GM21515 (cell line): ENCODE results near the gene KBTBD4.
"Not testable (repeated sequence)": the region's sequence is repeated elsewhere in the genome, so short reads cannot be mapped to it uniquely, and the experiment has no call there.

ENCODE experiments used
- ATAC-seq: cut with Tn5 transposase; IDR thresholded peaks from one replicate; pipeline ENCODE4 v1.9.1; 2021; ENCODE audit not compliant: unreplicated experiment

The KBTBD4 gene

GRCh38 chr11:47591764-47592163 lies 13.0 kb upstream of the KBTBD4 start:
- ATAC-seq: no peak

GRCh38 chr11:47589977-47590861 lies 11.4 kb upstream of the KBTBD4 start:
- ATAC-seq: no peak

- ATAC-seq: no peak
Measured at GRCh38 chr11:47589584-47589976, 10.8 kb upstream of the KBTBD4 start.

DNA sequence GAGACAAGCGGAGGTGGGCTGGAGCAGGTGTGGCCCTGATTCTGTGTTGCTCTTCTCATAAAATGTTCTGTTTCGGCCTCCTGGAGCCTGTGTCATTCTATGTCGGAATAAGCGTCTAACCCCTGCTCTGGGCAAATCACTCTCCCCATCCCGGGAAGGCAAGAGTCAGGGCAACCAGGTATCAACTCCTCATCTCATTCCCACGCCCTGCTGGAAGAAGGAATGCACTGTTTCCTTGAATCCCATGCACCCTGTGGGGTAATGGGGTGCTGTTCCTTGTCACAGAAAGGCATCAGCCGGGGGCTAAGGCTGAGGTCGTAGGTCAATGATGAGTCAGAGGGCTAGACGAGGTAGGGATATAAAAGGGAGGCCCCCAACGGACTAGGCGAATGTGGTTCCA lies 10.3 kb upstream of the KBTBD4 start:
- ATAC-seq: no peak

DNA sequence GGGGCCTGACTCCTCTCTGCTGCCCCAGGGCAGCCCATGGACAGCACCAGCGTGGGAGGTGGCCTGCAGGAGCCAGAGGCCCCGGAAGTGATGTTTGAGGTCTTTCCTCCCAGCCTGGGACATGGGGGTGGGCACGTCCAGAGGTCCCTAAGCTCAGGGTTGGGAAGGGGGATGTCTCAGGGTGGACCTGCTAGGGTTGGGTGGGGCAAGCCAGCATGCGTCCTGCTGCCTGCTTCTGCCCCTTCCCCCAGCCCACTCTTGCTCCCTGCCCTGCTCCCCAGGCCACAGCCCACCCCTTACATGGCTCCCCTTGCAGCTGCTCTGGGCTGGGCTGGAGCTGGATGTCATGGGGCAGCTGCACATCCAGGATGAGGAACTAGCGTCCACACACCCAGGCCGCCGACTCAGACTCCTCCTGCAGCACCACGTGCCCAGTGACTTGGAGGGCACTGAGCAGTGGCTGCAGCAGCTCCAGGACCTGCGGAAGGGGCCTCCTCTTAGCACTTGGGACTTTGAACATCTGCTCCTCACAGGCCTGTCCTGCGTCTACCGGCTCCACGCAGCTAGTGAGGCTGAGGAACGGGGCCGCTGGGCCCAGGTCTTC lies 9.1 kb upstream of the KBTBD4 start:
- ATAC-seq: no peak

- ATAC-seq: no peak
Measured at GRCh38 chr11:47587039-47587716, 8.4 kb upstream of the KBTBD4 start.

- ATAC-seq: no peak
Measured at GRCh38 chr11:47586098-47586855, 7.5 kb upstream of the KBTBD4 start, which contains the start of gene FAM180B. TSS of gene FAM180B (plus strand) at chr11:47586678. CDS start at chr11:47586769, 91 bp downstream.

GRCh38 chr11:47583844-47584243 lies 5.1 kb upstream of the KBTBD4 start:
- ATAC-seq: no peak

DNA sequence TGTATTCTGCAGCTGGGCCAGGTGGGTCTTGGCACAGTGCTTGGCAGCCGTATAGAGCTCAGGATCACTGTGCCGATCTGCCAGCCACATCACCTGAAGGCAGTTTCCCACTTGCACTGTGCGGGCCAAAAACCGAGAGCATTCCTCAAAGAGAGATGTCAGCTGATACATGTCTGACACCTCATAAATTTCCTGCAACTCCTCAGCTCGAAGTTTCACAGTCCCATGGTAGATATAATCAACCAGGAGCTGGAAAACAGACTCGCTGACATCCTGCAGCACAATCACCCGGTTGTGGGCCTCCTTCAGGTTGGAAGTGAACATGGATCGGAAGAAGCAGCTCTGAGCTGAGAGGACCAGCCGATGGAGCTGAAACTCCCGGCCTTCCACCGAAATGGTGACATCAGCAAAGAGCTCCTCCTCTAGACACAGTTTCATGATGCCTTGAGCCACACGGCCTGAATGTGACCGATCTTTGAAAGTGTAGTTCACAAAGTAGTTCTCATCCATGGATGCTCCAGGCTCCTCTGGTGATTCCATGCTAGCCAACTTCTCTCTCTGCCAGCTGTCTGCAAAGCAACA lies 1.2 kb downstream of the KBTBD4 start:
- ATAC-seq: no peak

- ATAC-seq: no peak
Measured at GRCh38 chr11:47573321-47573720, 5.4 kb downstream of the KBTBD4 start.

DNA sequence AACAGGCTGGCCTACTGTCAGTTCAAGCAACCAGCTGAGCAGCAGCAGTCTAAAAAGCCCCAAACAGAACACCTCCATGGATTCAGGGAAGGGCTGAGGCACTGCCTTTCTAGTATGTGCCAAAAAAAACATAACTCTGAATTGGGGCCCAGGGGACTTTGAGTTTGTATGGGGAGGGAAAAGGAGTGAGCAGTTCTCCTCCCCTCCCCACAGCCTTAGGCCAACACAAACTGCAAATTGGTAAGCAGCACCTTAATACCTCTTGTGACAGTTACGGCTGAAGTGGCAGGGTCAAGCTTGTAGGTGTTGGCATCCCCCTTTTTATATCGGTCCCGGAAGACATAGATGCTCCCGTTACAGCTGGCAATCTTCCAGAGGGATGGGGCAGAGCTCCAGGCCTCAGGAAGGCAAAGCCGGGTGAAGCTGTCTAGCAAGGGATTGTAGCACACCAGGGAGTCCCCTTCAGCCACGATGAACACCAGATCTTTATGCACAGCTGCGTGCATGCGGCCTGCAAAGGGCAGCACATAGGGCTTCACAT lies 6.0 kb downstream of the KBTBD4 start:
- ATAC-seq: no peak

DNA sequence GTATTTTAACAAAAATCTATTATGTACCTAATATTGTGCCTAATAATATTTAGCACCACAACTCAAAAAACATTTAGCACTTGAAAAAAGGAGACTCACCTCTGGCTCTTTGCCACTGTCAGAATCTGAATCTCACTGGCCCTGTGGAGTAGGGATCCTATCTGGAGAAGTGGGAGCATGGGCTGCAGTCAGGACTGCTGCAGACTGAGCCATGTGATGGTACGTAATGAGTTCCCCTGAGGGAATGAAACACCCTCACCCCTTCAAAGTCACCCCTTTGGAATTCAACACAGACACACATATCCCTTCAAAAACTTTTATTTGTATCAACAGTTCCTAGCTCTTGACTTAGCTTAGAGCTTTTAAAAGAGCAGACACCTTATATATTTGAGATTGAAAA lies 6.9 kb downstream of the KBTBD4 start:
- ATAC-seq: no peak

DNA sequence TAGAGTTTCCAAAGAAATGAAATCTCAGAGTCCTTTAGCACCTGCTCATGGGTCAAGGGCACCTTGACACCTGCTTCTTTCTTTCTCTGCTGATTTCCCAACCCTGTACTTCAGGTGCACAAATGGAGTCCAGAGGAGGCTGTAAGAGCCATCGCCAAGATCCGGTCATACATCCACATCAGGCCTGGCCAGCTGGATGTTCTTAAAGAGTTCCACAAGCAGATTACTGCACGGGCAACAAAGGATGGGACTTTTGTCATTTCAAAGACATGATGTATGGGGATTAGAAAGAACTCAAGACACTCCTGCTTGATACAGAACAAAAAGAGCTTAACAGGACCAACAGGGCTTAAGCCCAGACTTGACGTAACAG lies 7.4 kb downstream of the KBTBD4 start:
- ATAC-seq: no peak

DNA sequence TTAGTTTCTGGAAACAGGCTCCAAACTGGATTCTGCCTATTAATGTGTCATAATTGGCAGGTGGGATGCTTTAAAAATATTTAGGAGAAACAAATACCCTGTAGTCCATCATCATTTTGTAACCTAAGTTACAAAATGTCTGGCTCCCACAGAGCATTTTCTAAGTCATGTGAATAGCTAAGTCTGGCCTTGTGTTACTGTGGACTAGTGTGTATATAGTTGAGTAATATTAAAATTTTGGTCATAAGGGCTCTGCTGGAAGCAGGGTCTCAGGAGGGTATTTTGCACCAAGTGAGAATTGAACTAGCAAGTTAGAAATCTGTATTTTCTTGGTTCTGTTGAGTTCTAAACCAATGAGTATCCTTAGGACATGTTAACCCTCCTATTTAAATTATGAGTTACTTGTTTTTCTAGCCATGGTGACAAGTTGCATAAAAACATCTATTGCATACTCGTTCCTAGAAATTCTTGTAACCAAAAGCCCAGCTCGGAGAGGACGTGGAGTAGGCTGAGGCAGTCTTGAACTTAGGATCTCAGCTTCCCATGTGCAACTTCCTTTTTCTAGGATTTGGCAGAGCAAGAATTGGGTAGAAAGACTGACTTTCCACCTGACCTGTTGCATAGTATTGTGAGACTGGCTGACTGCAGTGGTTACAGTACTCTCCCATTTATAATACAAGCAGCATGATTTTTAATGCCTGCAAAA lies 8.0 kb downstream of the KBTBD4 start:
- no peak for ATAC-seq

DNA sequence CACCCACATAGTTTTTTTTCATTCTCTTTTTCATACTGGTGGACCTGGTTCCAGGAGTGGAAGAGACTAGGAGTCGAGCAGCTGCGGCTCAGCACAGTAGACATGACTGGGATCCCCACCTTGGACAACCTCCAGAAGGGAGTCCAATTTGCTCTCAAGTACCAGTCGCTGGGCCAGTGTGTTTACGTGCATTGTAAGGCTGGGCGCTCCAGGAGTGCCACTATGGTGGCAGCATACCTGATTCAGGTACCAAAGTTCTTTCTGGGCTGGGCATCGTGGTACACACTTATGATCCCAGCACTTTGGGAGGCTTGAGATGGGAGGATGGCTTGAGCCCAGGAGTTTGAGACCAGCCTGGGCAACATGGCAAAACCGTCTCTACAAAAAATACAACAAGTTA lies 9.1 kb downstream of the KBTBD4 start:
- no peak for ATAC-seq

- ATAC-seq: no peak
Measured at GRCh38 chr11:47566149-47566698, 12.5 kb downstream of the KBTBD4 start.

DNA sequence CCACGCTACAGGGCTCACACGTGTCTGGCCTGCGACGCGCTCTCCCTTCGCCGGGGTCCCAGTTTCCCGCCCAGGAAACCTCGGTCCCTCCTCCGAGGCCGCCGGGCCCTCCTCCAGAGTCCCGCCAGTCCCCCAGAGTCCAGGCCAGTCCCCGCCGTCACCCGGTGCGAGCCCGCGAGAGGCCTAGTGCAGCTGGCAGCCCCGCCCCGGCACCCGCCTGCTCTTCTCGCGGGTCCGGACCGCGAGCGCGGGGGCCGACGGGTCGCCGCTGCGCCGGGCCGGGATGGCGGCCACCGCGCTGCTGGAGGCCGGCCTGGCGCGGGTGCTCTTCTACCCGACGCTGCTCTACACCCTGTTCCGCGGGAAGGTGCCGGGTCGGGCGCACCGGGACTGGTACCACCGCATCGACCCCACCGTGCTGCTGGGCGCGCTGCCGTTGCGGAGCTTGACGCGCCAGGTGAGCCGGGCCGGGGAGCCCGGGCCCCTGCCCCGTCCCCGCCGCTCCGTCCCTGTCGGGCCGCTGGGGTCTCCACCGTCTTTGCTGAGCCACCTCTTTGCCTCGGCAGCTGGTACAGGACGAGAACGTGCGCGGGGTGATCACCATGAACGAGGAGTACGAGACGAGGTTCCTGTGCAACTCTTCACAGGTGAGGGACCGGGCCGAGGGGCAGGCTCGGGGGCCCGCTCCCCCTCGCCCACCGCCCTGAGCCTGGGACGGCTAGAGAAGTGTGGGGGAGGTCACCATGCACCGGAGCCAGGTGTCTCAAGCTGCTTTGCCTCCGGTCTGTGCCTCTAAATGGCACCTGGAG lies 13.2 kb downstream of the KBTBD4 start, which contains the start of gene PTPMT1:
Gene PTPMT1, plus strand, starts transcription at position 260 of the 809 bp plus-strand sequence. Its CDS starts 24 bp downstream, at position 284.
- peak; percentile 82 for ATAC-seq

DNA sequence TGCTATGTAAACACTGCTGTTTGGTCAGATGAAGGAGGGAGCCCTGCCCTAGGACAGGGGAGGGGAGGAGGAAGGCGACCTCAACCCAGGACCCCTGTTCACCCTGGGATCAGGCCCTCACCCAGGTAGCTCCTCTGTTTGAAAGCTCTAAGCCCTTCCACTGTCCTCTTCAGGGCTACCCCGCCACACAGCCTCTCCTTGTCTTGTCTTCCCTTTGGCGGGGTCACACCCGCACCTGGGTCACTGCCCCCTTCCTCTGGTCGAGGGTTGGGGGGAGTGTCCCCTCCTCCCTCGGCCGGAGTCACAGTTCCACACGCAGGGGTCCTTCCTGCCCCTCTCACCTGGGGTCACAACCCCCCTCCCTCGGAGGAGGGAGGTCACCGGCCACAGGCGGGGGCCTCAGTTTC lies 13.8 kb downstream of the KBTBD4 start:
- no peak for ATAC-seq

GRCh38 chr11:47564366-47564765 lies 14.4 kb downstream of the KBTBD4 start:
- ATAC-seq: not testable (repeated sequence)
